ENCODE measurements around the gene SORL1. TPM values are rescaled to one million over a fixed set of nuclear protein-coding genes. Genes with fewer than 3 reads are reported as not detected.
"Not testable (repeated sequence)": the region's sequence is repeated elsewhere in the genome, so short reads cannot be mapped to it uniquely, and the experiment has no call there.

Gene SORL1
- total RNA-seq, 1 donor from 2014 or later: 14.3 TPM

DNA sequence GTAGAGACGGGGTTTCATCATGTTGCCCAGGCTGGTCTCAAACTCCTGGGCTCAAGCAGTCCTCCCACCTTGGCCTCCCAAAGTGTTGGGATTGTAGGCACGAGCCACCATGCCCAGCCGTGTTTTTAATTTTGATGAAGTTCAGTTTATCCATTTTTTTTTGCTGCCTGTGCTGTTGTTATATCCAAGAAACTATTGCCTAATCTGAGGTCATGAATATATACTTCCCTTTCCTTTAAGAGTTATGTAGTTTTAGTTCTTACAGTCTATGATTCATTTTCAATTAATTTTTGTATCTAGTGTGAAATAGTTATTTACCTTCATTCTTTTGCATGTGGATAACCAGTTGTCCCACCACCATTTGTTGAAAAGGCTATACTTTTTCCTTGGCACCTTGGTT lies 50.9 kb downstream of the SORL1 start:
- ATAC-seq: no peak

DNA sequence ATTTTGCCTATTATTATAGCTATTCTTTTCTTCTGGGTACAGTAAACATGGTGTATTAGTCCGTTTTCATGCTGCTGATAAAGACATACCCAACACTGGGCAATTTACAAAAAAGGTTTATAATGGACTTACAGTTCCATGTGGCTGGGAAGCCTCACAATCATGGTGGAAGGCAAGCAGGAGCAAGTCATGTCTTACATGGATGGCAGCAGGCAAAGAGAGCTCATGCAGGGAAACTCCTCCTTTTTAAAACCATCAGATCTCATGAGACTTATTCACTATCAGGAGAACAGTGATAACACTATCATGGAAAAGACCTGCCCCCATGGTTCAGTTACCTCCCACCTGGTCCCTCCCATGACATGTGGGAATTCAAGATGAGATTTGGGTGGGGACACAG lies 54.1 kb downstream of the SORL1 start:
- not testable (repeated sequence) for ATAC-seq

DNA sequence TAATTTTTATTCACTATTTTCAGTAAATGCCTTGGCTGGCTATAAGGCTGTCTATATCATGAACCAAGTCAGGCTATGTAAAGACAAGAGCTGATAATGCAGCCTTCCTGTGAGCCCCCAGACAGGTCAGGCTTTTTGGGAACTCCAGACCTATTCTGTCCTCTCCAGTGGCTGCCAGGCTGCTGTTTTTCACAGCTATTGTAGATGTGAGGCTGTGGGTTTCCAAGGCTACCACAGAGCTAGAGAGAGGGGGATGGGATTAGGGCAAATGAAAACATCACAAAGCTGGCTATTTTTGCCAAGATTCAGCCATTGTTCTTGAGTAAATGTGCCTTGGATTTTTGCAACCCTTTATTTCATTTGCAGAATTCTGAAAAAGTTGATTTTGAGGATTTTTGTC lies 56.3 kb downstream of the SORL1 start:
- no peak for ATAC-seq

- ATAC-seq: no peak
Observed at GRCh38 chr11:121510438-121510837, 58.3 kb downstream of the SORL1 start.

- ATAC-seq: no peak
Observed at GRCh38 chr11:121512468-121513465, 60.7 kb downstream of the SORL1 start.

DNA sequence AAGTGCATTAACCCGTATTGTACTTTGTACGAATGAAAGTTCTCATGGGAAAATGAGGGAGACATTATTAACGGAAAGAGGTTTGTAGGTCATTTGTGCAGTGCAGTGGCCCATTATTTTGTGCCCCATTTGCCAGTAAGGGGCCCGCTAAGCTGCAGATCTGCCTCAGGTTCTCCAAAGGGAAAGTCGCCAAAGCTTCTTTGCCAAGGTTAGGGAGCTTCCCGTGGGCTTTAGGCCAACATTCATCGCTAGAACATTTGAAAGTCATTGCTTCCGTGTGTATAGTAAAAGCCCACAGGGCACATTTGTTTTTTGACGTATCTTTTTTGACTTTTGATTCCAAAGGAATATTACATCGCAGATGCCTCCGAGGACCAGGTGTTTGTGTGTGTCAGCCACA lies 61.7 kb downstream of the SORL1 start:
- no peak for ATAC-seq

DNA sequence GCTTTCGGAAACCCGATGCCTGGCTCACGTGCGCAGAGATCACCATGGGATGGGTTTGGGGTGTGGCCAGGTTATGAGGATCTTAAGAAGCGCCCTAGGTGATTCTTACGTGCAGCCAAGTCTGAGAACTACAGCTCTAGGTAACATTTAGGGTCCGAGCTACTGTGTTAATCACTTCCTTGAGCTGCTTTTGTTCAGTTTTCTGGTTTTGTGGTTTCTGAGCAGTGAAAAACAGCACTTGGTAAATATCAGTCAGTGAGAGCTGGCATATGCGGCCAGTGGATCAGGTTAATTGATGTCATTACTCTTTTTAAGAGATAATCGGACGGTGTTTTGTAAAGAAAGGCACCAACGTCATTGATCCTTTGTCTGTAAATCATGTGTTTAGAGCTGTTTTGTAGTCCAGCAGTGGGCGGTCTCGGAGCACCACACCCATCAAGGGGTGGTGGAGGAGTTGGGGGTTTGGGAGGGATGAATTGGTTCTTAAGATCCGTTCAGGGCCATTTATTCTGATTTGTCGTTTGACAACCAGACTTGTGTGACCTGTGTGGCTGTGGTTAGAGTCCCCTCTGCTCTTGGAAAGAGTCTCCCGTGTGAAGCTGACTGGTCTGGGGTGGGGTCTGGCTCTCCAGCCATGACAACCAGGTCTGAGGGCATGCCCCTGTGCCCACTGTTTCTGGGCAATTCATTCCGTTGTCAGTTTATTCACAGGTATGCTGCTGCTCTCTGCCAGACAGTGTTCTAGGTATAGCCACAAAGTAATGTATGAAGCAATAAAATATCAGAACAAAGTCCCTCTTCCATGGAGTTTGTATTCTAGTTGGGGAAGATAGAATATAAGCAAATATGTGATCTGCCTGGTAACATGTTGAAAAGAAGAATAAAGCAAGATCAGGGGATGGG lies 62.6 kb downstream of the SORL1 start:
- ATAC-seq: no peak

GRCh38 chr11:121515335-121515671 lies 63.2 kb downstream of the SORL1 start:
- ATAC-seq: no peak

- ATAC-seq: no peak
Observed at GRCh38 chr11:121517996-121518395, 65.9 kb downstream of the SORL1 start.

- no peak for ATAC-seq
Observed at GRCh38 chr11:121520243-121521144, 68.4 kb downstream of the SORL1 start.

GRCh38 chr11:121521145-121522042 lies 69.3 kb downstream of the SORL1 start:
- ATAC-seq: peak; percentile 31

DNA sequence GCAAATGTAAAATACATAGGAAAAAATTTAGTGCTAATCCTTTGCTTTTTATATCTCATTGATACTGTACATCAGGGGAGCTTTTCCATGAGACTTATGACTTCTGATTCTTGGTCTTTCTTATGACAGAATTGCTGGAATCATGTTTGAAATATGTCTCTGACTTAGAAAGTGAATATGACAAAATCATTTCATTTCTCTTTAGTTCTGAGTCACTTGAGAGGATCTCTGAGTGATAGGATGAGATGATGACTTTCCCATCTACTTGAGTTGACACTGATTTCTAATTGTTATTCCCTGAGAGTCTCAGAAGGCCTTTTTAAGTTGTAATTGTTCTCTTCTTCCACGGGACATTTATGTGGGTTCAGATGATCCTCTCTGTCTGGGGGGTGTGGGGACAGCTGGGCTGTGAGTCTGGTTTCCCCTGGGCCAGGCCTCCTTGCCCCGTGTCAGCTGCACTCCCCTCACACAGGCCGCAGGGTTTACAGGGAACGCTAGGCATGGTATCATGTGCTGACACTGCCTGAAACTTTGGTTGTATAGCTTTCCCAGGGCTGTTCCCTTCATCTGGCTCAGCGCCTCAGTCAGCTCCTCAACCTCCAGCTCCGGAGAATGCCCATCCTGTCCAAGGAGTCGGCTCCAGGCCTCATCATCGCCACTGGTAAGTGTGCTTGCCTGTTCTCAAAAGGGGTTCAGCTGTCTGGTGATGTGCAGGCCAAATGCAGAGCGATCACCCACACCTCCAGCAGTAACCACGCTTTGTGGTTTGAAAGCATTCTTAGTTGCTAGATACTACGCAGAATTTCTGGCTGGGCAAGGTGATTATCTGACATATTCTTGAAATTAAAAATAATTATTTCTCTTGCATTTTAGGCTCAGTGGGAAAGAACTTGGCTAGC lies 70.2 kb downstream of the SORL1 start:
- ATAC-seq: no peak

DNA sequence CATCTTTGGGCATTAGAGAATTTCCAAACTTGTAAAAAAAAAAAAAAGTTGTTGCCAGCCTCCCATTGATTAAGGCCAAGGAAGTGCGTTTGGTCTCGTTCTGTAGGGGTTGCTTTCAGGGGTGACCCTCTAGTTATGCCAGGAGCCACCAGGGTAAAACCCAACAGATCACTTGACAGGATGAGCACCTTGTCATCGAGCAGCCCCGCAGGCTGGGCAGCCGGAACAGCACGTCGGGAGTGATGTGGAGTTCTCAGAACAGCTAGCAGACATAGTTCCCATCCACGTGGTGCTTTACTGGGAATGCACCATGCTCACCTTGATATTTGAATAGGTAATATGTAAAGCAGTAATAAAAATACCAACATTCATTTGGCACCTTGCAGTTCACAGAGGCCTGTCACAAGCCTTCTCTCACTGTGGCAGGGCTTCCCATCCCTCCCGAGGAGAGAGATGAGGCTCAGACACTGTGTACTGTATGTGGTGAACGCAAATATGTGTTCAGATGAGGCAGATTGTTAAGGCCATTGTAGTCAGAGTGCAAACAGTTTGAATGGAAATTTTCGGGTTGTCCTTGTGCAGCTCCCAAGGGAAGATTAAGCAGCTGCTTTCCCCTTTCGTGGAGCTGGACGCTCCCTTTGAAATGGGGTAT lies 71.6 kb downstream of the SORL1 start:
- ATAC-seq: no peak

- ATAC-seq: no peak
Observed at GRCh38 chr11:121524233-121524631, 72.1 kb downstream of the SORL1 start.

DNA sequence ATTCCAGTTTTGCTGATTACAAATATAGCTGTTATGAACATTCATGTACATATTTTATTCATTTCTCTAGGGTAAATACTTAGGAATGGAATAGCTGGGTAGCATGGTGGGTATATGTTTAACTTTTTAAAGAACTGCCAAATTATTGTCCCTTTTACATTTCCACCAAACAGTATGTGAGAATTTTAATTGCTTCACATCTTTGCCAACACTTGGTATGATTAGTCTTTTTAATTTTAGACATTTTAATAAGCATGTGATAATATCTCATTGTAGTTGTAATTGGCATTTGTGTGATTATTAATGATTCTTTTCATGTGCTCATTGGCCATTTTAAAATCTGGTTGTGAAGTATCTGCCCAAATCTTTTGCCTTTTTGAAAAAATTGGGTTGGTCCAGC lies 73.3 kb downstream of the SORL1 start:
- ATAC-seq: no peak

GRCh38 chr11:121530257-121530656 lies 78.1 kb downstream of the SORL1 start:
- no peak for ATAC-seq

- no peak for ATAC-seq
Observed at GRCh38 chr11:121533601-121534000, 81.5 kb downstream of the SORL1 start.

DNA sequence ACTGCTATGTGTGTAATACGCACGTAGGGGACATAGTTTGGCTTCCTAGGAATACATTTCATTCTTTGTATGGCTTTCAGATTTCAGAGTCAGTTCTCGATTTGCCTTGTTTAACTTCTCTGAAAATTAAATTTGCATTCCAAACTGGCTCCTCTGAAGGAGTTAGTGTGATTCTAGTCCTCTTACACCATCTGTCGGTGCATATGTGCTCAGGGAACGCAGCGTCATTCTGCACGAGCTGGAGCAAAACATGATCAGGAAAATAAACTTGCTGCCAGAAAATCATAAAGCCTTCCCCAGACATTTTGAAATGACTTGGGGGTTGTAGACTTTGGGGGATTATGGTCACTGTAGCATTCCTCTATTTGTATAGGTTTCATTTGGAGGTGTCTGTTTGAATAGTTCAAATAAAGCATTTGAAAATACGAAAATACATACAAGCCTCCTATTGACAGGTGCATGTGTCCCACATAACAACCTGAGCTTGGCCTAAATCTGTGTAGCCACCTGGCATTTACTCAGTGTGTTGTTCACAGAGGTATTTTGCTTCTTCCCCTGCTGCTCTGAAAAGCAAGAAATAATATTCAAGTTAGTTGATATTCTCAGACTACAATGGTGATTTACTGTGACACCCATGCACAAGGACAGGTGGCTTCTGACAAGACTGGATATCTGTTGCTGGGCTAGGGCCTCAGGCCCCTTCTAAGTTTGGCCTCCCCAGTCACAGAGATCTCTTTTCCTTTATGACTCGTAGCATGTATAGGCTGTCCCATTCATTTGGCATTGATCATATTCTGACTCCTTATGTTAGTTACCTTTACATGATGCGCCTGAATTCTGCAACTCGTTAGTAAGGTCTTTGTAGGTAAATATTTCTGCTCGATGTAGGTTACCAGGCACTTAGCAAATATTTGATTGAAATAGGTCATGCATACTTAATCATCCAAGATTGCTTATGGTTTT lies 82.3 kb downstream of the SORL1 start:
- peak; percentile 31 for ATAC-seq

Measured in esophagus mucosa (tissue), 1 donor.